ENCODE results near the gene PLGRKT.
"Not testable (repeated sequence)": the region's sequence is repeated elsewhere in the genome, so short reads cannot be mapped to it uniquely, and the experiment has no call there.

The PLGRKT gene

GRCh38 chr9:5450359-5451091 is 12.8 kb upstream of the PLGRKT start, which contains the start of gene CD274:
Gene CD274, plus strand, starts transcription at chr9:5450542. Its CDS starts 5,572 bp downstream, at chr9:5456114.
- DNase-seq: peak; percentile 73

- no peak for DNase-seq
Measured at GRCh38 chr9:5449521-5450358, 12.0 kb upstream of the PLGRKT start.

GRCh38 chr9:5448461-5449435 is 11.0 kb upstream of the PLGRKT start:
- DNase-seq: no peak

- no peak for DNase-seq
Measured at GRCh38 chr9:5448016-5448415, 10.3 kb upstream of the PLGRKT start.

GRCh38 chr9:5447337-5447736 is 9.6 kb upstream of the PLGRKT start:
- no peak for DNase-seq

- no peak for DNase-seq
Measured at GRCh38 chr9:5446451-5447236, 8.9 kb upstream of the PLGRKT start.

- DNase-seq: no peak
Measured at GRCh38 chr9:5445886-5446285, 8.2 kb upstream of the PLGRKT start.

GRCh38 chr9:5445096-5445495 is 7.4 kb upstream of the PLGRKT start:
- DNase-seq: not testable (repeated sequence)

- no peak for DNase-seq
Measured at GRCh38 chr9:5443850-5444249, 6.1 kb upstream of the PLGRKT start.

GRCh38 chr9:5442400-5443011 is 4.8 kb upstream of the PLGRKT start:
- no peak for DNase-seq

GRCh38 chr9:5441043-5441442 is 3.3 kb upstream of the PLGRKT start:
- no peak for DNase-seq

- no peak for DNase-seq
Measured at GRCh38 chr9:5440426-5440825, 2.7 kb upstream of the PLGRKT start.

- DNase-seq: peak; percentile 23
Measured at GRCh38 chr9:5438301-5439162, 807 bp upstream of the PLGRKT start.

GRCh38 chr9:5436441-5436840 is 1.3 kb downstream of the PLGRKT start:
- DNase-seq: no peak

- no peak for DNase-seq
Measured at GRCh38 chr9:5435912-5436311, 1.8 kb downstream of the PLGRKT start.

GRCh38 chr9:5433841-5434810 is 3.6 kb downstream of the PLGRKT start:
- not testable (repeated sequence) for DNase-seq

GRCh38 chr9:5433328-5433727 is 4.4 kb downstream of the PLGRKT start:
- DNase-seq: not testable (repeated sequence)

GRCh38 chr9:5432890-5433289 is 4.8 kb downstream of the PLGRKT start:
- DNase-seq: not testable (repeated sequence)

GRCh38 chr9:5430912-5431311 is 6.8 kb downstream of the PLGRKT start:
- no peak for DNase-seq

All from activated T-cell treated with anti-CD3 and anti-CD28 coated beads for 4 hours (primary cell).